ENCODE results near the gene OR11L1. TPM values are rescaled to one million over a fixed set of nuclear protein-coding genes. Genes with fewer than 3 reads are reported as not detected.

OR11L1 gene
- total RNA-seq, 2 donors from 2014 or later: not detected

DNA sequence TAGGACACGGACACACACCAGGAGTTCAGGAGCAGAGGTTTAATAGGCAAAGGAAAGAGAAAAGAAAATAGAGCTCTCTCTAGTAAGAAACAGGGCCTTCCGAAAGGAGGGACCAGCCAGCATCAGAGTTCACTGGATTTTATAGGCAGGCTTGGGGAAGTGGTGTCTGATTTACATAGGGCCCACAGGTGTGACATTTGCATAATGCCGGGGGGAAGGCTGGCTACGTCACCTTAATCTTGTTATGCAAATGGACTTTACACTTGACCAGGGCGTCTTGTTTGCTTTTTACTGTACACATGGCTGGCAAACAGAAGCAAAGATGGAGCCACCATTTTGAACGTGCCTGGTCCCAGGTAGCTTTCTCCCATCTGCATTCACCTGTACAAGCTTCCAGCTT lies 17.7 kb downstream of the OR11L1 start, which contains the start of gene OR14A16:
Gene OR14A16 (minus strand): TSS at position 97 of the 400 bp plus-strand sequence. CDS start 8,390 bp downstream, outside the sequence.
- intact Hi-C loops (cut with DNase I): no loop called here
- DNase-seq (ENCODE audit: low spot score): no peak

- DNase-seq (ENCODE audit: low spot score): no peak
- intact Hi-C loops (cut with DNase I): no loop called here
Measured at GRCh38 chr1:247822060-247822459, 19.6 kb downstream of the OR11L1 start.

- no peak for DNase-seq (ENCODE audit: low spot score)
- intact Hi-C loops (cut with DNase I): no loop called here
Measured at GRCh38 chr1:247812637-247813036, 29.1 kb downstream of the OR11L1 start.

DNA sequence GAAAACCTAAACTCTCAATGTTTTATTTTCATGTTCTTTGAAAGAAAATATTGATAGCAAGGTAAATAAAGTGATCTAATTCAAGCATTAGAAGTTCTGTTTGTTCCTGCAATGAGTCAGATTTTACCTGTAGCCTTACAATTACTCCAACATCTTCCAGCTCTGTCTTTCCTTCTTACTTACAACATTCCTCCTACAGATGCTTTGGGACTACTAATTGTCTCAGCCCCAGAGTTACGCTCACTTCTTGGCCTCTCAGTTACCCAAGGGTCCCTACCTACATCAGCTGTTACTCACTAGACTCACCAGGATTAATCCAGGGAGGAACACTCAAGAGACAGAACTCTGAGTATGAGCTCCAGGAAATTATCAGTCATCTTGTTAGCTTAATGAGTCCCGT lies 44.2 kb downstream of the OR11L1 start:
- intact Hi-C loops (cut with DNase I): no loop called here
- DNase-seq (ENCODE audit: low spot score): no peak

Other genes with a start within 250 kb of the OR11L1 start
- gene OR2G3, start 236.3 kb downstream of the OR11L1 start, total RNA-seq: not detected
- gene OR13G1, start 162.2 kb downstream of the OR11L1 start, total RNA-seq: not detected
- not detected for gene OR6F1, start 125.2 kb downstream of the OR11L1 start, total RNA-seq
- gene OR14K1, start 103.3 kb downstream of the OR11L1 start, total RNA-seq: not detected
- not detected for gene OR14A2, start 93.8 kb downstream of the OR11L1 start, total RNA-seq
- gene OR1C1, start 81.3 kb downstream of the OR11L1 start, total RNA-seq: not detected
- not detected for gene OR14A16, start 17.8 kb downstream of the OR11L1 start, total RNA-seq
- gene TRIM58, start 15.3 kb upstream of the OR11L1 start, total RNA-seq: 1 to 10 TPM; 1.4 to 4.1 TPM
- 1 to 10 TPM in 1 of 2 donors, under 1 TPM in 1; 0.33 to 1.9 TPM for gene OR2W3, start 53.7 kb upstream of the OR11L1 start, total RNA-seq
- not detected for gene OR2T8, start 78.4 kb upstream of the OR11L1 start, total RNA-seq
- not detected for gene OR2AJ1, start 83.0 kb upstream of the OR11L1 start, total RNA-seq
- not detected for gene OR2L8, start 107.0 kb upstream of the OR11L1 start, total RNA-seq
- not detected for gene OR2AK2, start 123.3 kb upstream of the OR11L1 start, total RNA-seq
- gene OR2L5, start 171.8 kb upstream of the OR11L1 start, total RNA-seq: not detected
- under 1 TPM; 0.09 to 0.10 TPM for gene OR2L2, start 188.2 kb upstream of the OR11L1 start, total RNA-seq
- gene OR2L3, start 204.9 kb upstream of the OR11L1 start, total RNA-seq: not detected

All from posterior vena cava (tissue), 2 donors.